Measurements from ENCODE around the gene MEIOSIN.
"Not testable (repeated sequence)": the region's sequence is repeated elsewhere in the genome, so short reads cannot be mapped to it uniquely, and the experiment has no call there.

The MEIOSIN gene

DNA sequence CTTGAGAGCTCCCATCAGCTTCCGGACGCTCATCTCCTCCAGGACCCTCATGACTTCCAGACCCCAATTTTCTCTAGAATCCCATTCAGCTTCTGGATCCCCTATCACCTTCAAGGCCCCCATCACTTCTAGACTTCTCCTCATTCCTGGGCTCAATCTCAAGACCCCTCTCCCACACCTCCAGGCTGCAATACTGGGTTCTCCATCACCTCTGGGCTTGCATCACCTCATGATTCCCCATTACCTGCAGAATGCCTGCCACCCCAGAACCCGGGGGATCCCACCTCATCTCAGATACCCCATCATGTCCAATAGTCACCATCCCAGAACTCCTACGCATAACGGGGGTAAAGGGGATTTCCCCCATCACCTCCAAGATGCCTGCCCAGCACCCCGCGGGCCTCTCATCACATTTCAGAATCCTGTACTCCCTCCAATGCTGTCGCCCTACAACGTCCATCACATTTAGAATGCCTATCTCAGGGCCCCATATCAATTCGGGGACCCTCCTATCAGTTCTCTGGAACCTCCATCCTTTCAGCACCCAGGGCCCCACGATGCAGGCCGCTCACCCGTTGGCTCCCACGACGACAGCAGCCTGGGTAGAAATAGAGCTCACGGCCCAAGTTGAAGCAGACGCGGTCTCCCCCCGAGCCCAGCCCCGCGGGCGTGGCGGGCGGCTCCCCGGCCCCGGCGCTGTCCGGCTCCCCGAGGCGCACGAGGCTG is 58.7 kb downstream of the MEIOSIN start:
- TF ChIP-seq, protein P1, sequence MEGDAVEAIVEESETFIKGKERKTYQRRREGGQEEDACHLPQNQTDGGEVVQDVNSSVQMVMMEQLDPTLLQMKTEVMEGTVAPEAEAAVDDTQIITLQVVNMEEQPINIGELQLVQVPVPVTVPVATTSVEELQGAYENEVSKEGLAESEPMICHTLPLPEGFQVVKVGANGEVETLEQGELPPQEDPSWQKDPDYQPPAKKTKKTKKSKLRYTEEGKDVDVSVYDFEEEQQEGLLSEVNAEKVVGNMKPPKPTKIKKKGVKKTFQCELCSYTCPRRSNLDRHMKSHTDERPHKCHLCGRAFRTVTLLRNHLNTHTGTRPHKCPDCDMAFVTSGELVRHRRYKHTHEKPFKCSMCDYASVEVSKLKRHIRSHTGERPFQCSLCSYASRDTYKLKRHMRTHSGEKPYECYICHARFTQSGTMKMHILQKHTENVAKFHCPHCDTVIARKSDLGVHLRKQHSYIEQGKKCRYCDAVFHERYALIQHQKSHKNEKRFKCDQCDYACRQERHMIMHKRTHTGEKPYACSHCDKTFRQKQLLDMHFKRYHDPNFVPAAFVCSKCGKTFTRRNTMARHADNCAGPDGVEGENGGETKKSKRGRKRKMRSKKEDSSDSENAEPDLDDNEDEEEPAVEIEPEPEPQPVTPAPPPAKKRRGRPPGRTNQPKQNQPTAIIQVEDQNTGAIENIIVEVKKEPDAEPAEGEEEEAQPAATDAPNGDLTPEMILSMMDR (IDR thresholded peaks at IDR 0.05; ENCODE audit: low read depth, low read length) = no peak
- DNase-seq (ENCODE audit: extremely low read depth, low read depth) = no peak

DNA sequence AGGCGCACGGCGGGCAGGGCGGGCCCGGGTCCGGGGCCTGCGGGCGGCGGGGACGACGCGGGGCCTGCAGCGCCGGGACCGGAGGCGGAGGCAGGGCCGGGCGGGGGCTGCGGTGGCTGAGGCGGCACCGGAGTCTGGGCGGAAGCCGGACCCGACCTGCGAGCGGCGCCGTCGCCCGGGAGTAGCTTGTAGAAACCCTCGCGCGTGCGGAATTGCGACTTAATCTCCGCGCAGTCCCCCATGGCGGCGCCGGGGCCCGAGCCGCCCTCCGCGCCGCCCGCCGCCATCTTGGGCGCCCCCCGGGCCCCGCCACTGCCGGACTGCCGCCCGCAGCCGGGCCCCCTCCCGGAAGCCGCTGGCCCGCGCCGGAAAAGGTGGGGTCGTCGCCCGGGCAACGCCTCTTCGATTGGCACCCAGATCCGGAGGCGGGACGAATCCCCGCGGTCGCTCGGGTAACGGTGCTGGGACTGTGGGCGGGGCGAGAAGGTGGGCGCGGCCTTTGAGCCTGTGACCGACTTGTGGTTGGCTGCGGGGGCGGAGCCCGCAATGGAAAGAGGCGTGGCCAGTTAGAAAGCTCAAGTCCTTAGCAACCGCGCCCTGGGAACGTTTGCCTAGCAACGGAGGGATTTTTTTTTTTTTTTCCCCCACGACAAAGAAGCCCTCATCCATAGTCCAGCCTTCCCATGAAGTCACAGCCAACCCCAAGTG is 59.4 kb downstream of the MEIOSIN start, which contains the start of gene DMWD:
Gene DMWD (minus strand): TSS at position 376 of the 708 bp plus-strand sequence. CDS start 89 bp downstream, at position 287.
- DNase-seq (ENCODE audit: extremely low read depth, low read depth) = peak; percentile 96
- TF ChIP-seq, protein P1 (IDR thresholded peaks at IDR 0.05; ENCODE audit: low read depth, low read length) = no peak

DNA sequence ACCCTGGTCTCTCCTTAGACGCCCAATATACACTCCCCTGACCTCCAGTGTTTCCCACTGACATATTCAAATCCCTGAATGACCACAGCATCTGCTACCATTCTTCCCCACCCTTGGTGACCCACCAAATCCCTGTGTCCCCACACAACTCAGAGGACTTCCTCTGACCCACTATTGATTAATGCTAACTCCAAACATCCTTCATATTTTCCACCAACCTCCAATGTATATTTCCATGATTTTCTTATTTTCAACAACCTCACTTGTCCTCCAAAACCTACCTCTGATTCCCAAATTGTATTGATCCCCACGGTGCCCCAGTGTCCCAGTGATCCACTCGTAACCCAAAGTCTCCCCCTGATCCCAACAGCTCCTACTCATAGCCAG is 59.9 kb downstream of the MEIOSIN start:
- no peak for DNase-seq (ENCODE audit: extremely low read depth, low read depth)
- TF ChIP-seq, protein P1 (IDR thresholded peaks at IDR 0.05; ENCODE audit: low read depth, low read length) = no peak

DNA sequence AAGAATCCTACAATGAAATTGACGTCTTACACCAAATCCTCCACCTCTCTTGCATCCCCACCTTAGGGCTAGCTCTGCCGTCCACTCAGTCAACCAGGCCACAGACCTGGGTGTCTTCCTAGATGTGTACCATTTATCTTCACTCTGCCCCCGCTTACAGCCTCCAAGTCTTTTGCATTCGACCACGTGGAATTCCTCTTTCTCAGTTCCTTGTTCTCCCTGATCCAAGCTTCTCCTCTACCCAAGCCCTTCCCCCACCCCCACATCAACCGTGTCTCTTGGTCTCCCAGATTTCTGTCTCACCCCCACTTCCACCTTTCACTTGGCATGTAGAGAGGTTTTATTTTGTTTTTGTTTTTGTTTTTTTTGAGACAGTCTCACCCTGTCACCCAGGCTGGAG is 60.6 kb downstream of the MEIOSIN start:
- no peak for DNase-seq (ENCODE audit: extremely low read depth, low read depth)

DNA sequence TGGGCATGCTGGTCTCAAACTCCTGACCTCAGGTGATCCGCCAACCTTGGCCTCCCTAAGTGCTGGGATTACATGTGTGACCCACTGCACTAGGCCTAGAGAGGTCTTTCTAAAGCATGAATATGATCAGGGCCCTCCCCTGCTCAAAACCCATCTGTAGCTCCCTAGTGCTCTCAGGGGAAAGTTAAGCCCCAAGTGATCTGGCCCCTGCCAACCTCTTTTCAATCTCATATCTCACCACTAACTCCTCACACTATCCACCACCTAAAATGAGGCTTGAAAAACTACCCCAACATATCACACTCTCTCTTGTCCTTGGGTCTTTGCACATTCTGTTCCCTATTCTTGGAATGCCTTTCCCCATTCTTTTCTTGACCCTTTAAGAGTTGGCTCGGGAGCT is 61.4 kb downstream of the MEIOSIN start:
- TF ChIP-seq, protein P1 (IDR thresholded peaks at IDR 0.05; ENCODE audit: low read depth, low read length) = no peak
- no peak for DNase-seq (ENCODE audit: extremely low read depth, low read depth)

More for the DNA sequence above, 60.6 kb downstream of the MEIOSIN start:
- TF ChIP-seq, protein P1 (IDR thresholded peaks at IDR 0.05; ENCODE audit: low read depth, low read length) = no peak

DNA sequence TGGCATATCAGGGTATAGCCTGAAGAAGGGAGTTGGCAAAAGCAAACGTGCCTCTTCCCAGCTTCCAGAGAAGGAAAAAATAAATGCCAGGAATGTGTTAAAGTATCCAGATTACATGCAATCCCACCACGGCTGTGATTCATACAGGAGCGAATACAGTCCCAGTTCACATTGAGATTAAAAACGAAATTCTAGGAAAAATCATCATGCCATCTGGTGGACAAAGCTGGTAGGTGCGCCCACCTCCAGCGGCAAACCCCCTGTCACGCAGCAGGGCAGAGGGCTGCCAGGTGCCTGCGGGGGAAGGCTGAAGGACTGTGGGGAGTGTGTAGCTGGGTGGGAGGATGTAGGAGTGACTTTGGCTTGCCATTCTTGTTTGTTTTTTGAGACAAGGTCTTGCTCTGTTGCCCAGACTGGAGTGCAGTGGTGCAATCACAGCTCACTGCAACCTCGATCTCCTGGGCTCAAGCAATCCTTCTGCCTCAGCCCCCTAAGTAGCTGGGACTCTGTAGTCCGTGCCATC is 65.8 kb downstream of the MEIOSIN start:
- peak; percentile 57 for DNase-seq (ENCODE audit: extremely low read depth, low read depth)
- TF ChIP-seq, protein P1 (IDR thresholded peaks at IDR 0.05; ENCODE audit: low read depth, low read length) = peak; percentile 85

DNA sequence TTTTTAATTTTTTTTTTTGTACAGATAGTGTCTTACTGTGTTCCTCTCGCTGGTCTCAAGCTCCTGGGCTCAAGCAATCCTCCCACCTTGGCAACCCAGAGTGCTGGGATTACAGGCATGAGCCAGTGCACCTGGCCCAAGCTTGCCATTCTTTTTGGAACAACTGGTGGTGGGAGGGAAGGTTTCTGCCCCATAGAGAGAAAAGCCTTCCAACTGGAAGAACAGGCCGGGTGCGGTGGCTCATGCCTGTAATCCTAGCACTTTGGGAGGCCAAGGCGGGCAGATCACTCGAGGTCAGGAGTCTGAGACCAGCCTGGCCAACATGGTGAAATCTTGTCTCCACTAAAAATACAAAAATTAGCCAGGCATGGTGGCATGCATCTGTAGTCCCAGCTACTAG is 66.3 kb downstream of the MEIOSIN start:
- not testable (repeated sequence) for DNase-seq (ENCODE audit: extremely low read depth, low read depth)
